Panc1 (cell line): ENCODE data around the gene CNGB1. TPM values are rescaled to one million over a fixed set of nuclear protein-coding genes. Genes with fewer than 3 reads are reported as not detected.

Source experiments
- ATAC-seq: fragments of 200-7000 bp; cut with Tn5 transposase; 2 replicates; pipeline ENCODE4 v1.9.1; 2020; ENCODE audit warnings: mild to moderate bottlenecking, moderate library complexity
- BruUV-seq: library from RNA; stranded (reverse); fragments of 400-500 nt; replicated peaks from 2 replicates; lab custom pipeline; 2021; lab: Mats Ljungman, UMichigan
- CTCF ChIA-PET: fragments of 300-600 bp; sonication (Branson Sonifier 250); formaldehyde crosslinking; loops from one replicate; lab custom pipeline; 2022; ENCODE audit warnings: antibody characterized with exemption; lab: Charles Lee
- POLR2A ChIA-PET: fragments of 300-600 bp; sonication (Branson Sonifier 250); formaldehyde crosslinking; loops from one replicate; lab custom pipeline; 2022; ENCODE audit warnings: antibody characterized with exemption; lab: Charles Lee
- DNase-seq: peaks from one replicate; pipeline ENCODE4 v3.0.0-alpha.2; 2010; ENCODE audit warnings: low read depth, low spot score
- H3K27ac ChIP-seq: 2 replicates; pipeline ENCODE4 v1.5.1; 2011; ENCODE audit warnings: mild to moderate bottlenecking, low read length, inconsistent platforms
- H3K27me3 ChIP-seq: fragments of 200-500 bp; sonication (Bioruptor generic); 2 replicates; pipeline ENCODE4 v1.6.0; 2014; ENCODE audit warnings: low read length, inconsistent platforms; ENCODE audit not compliant: control insufficient read depth, insufficient read depth
- H3K36me3 ChIP-seq: fragments of 200-500 bp; sonication (Bioruptor generic); 2 replicates; pipeline ENCODE4 v1.5.1; 2014; ENCODE audit warnings: inconsistent platforms, mild to moderate bottlenecking, low read length, moderate library complexity; ENCODE audit not compliant: control insufficient read depth, insufficient read depth
- H3K4me1 ChIP-seq: 2 replicates; pipeline ENCODE4 v1.5.1; 2011; ENCODE audit warnings: inconsistent platforms, mild to moderate bottlenecking, low read length, moderate library complexity; ENCODE audit not compliant: control insufficient read depth, insufficient read depth
- H3K4me3 ChIP-seq, 2 experiments: 2 replicates each; pipeline ENCODE4 v1.5.1; 2011 to 2012; ENCODE audit warnings: low read depth in 2 of 2, low read length in 2 of 2, mild to moderate bottlenecking in 2 of 2, inconsistent platforms in 1 of 2, moderate library complexity in 1 of 2
- H3K9me3 ChIP-seq: fragments of 200-500 bp; sonication (Bioruptor generic); 2 replicates; pipeline ENCODE4 v1.5.1; 2014; ENCODE audit warnings: low read depth, mild to moderate bottlenecking, inconsistent platforms, low read length, moderate library complexity; ENCODE audit not compliant: control insufficient read depth, insufficient read depth
- CTCF ChIP-seq: fragments of 450-650 bp; IDR thresholded peaks from 2 replicates; pipeline ENCODE4 v1.5.1; 2017; ENCODE audit warnings: mild to moderate bottlenecking
- POLR2AphosphoS5 ChIP-seq: IDR thresholded peaks from 2 replicates; pipeline ENCODE4 v1.6.1; 2012; ENCODE audit warnings: mild to moderate bottlenecking, low read depth, low read length, moderate library complexity
- REST ChIP-seq, 2 experiments: IDR thresholded peaks; 2 replicates each; pipeline ENCODE4 v1.6.1; 2011 to 2012; ENCODE audit warnings: low read depth in 2 of 2, control low read depth in 1 of 2, low read length in 1 of 2, mild to moderate bottlenecking in 1 of 2, moderate library complexity in 1 of 2; ENCODE audit not compliant: insufficient read depth in 1 of 2
- SIN3A ChIP-seq: IDR thresholded peaks from 2 replicates; pipeline ENCODE4 v1.6.1; 2012; ENCODE audit warnings: low read depth, mild to moderate bottlenecking, low read length, moderate library complexity, borderline replicate concordance; ENCODE audit not compliant: insufficient read depth
- TCF7L2 ChIP-seq: IDR thresholded peaks from 2 replicates; pipeline ENCODE4 v1.6.1; 2011; ENCODE audit warnings: mild to moderate bottlenecking, low read depth, low read length, inconsistent platforms
- in situ Hi-C: cut with HindIII; loops from 2 replicates; pipeline ENCODE4 v1.10.0; 2016; ENCODE audit warnings: low sequenced_read_pairs, low pct_unique_long_range_greater_than_20kb
- intact Hi-C: fragments of 100-400 bp; cut with micrococcal nuclease; formaldehyde crosslinking; loops from one replicate; pipeline ENCODE4 v1.10.0; 2022; ENCODE audit not compliant: unreplicated experiment
- total RNA-seq: library from RNA; stranded (reverse); gene quantifications from one replicate; pipeline ENCODE4 v1.2.1, GENCODE V29; 2021; ENCODE audit not compliant: unreplicated experiment

CNGB1 gene
- total RNA-seq, 1 experiment from 2014 or later, result not detected

- H3K9me3 ChIP-seq, result no peaks in the 10 kb centered on the region
- CTCF ChIA-PET, result no interaction called here
- H3K4me3 ChIP-seq, result no peak overlapping the region
- BruUV-seq, result no TSS peak
- H3K36me3 ChIP-seq, result no peaks in the 10 kb centered on the region
- no peak for DNase-seq
- POLR2A ChIA-PET, result no interaction called here
- in situ Hi-C loops, result no loop called here
- no peak for ATAC-seq
- H3K27ac ChIP-seq, result no peak overlapping the region
- intact Hi-C loops, result no loop called here
- no peak for TF ChIP-seq TCF7L2
- no peak for TF ChIP-seq SIN3A
- no peak for TF ChIP-seq CTCF
- no peak for TF ChIP-seq REST (IDR thresholded peaks at IDR 0.05; ENCODE audit: insufficient read depth in 1 of 2, low read depth in 2 of 2, low read length in 1 of 2)
- no peak for TF ChIP-seq POLR2AphosphoS5
- no peaks in the 10 kb centered on the region for H3K27me3 ChIP-seq
- no peaks in the 10 kb centered on the region for H3K4me1 ChIP-seq
Observed at GRCh38 chr16:57967916-57968315, 3.0 kb downstream of the CNGB1 start.

GRCh38 chr16:57966986-57967385 lies 3.9 kb downstream of the CNGB1 start:
- DNase-seq, result no peak
- intact Hi-C loops (no loop called here), in situ Hi-C loops (no loop called here)
- ChIA-PET POLR2A (no interaction called here), CTCF (no interaction called here)
- H3K4me3 ChIP-seq, result no peak overlapping the region
- no peaks in the 10 kb centered on the region for H3K36me3 ChIP-seq
- no peak for TF ChIP-seq REST (IDR thresholded peaks at IDR 0.05; ENCODE audit: insufficient read depth in 1 of 2, low read depth in 2 of 2, low read length in 1 of 2)
- no peak for TF ChIP-seq POLR2AphosphoS5
- TF ChIP-seq TCF7L2, result no peak
- TF ChIP-seq SIN3A, result no peak
- no peak for TF ChIP-seq CTCF
- BruUV-seq, result no TSS peak
- no peak overlapping the region for H3K27ac ChIP-seq
- H3K4me1 ChIP-seq, result no peaks in the 10 kb centered on the region
- no peaks in the 10 kb centered on the region for H3K27me3 ChIP-seq
- H3K9me3 ChIP-seq, result no peaks in the 10 kb centered on the region
- ATAC-seq, result no peak
